AG10803 (cell line): ENCODE data around the gene FRMD4B.

Experiments used
- DNase-seq: peaks from one replicate; pipeline ENCODE4 v3.0.0; 2010; ENCODE audit warnings: low read depth
- H3K4me3 ChIP-seq: 2 replicates; pipeline ENCODE4 v1.5.1; 2011; ENCODE audit warnings: mild to moderate bottlenecking, low read length, control low read depth
- TF ChIP-seq, protein P1 (sequence below): conservative IDR thresholded peaks from 2 replicates; pipeline ENCODE4 v1.5.1; 2011; ENCODE audit warnings: mild to moderate bottlenecking, low read length, control low read depth, inconsistent platforms

FRMD4B gene

DNA sequence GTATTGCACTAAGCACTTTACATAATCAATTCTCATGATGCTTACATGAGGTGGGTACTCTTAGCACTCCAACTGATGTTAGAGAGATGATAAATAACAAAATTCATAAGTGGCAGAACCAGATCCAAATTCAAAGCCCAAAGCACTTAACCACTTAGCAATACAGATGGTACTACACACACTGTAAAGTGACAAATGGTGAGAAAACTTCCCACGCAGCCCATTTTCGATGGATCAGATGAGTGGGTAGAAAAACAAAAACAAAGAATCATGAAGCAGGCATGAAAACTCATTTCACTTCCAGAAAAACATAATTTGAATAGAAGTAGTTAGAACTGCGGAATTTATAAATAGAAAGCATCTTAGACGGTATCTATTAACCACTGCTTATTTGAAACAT is 66.2 kb downstream of the FRMD4B start:
- TF ChIP-seq, protein P1, sequence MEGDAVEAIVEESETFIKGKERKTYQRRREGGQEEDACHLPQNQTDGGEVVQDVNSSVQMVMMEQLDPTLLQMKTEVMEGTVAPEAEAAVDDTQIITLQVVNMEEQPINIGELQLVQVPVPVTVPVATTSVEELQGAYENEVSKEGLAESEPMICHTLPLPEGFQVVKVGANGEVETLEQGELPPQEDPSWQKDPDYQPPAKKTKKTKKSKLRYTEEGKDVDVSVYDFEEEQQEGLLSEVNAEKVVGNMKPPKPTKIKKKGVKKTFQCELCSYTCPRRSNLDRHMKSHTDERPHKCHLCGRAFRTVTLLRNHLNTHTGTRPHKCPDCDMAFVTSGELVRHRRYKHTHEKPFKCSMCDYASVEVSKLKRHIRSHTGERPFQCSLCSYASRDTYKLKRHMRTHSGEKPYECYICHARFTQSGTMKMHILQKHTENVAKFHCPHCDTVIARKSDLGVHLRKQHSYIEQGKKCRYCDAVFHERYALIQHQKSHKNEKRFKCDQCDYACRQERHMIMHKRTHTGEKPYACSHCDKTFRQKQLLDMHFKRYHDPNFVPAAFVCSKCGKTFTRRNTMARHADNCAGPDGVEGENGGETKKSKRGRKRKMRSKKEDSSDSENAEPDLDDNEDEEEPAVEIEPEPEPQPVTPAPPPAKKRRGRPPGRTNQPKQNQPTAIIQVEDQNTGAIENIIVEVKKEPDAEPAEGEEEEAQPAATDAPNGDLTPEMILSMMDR: no peak
- no peak overlapping the region for H3K4me3 ChIP-seq

DNA sequence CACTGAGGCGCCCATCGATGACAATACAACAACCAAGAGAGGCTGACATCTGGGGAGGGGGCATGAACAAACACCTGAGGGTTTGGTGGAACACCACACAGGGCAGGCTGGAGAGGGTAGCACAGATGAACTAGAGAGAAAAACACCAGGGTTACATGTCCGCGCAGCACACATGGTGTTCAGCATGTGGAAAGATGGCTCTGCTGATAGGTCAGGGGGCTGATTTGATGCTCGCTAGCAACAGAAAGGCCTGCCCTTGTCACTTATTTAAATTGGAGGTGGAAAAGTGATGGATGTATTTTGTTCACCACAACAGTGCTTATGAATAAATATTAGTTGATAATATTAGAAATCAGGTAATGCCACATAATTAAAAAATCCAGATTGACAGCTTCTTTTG is 67.5 kb downstream of the FRMD4B start:
- no peak overlapping the region for H3K4me3 ChIP-seq
- TF ChIP-seq, protein P1: no peak
- DNase-seq: no peak

More for the DNA sequence above, 66.2 kb downstream of the FRMD4B start:
- DNase-seq: no peak

DNA sequence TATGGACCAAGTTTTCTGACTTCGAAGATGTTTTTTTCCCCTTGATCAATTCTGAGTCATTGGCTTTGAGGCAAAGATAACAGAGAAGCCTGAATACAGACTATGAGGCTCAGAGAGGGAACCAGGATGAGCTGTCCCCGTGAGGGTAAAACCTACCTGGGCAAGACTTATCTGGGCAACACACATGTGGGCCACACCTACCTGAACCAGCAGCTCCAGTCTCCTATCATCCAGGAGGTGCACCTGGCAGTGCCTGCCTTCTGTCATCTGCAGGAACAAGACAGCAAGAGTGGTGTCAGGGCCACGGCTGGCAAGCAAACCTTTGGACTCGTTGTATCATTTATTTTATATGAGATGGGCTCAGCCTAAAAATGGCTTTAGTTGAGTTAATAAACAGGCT is 72.6 kb downstream of the FRMD4B start:
- no peak for DNase-seq
- no peak overlapping the region for H3K4me3 ChIP-seq

DNA sequence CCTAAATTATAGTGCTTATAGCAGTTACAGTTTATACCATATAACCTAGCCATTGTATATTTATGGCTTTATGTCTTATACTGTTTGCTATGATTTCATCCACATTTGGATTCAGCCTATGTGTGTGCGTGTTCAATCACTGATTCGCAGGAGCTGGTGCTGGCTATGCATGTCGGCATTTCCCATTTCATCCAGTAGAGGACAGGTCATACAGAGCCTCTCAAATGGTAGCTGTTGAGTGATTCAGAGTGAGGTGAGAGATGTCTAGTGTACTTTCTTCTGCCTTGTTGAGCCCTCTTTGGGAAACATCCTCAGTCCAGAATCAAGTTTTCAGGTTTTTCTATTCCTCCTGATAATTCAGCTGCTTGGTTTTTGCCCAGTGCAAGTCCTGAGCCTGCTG is 76.1 kb downstream of the FRMD4B start:
- no peak overlapping the region for H3K4me3 ChIP-seq
- TF ChIP-seq, protein P1: peak; percentile 48
- DNase-seq: peak; percentile 32

More for the DNA sequence above, 72.6 kb downstream of the FRMD4B start:
- TF ChIP-seq, protein P1: no peak

DNA sequence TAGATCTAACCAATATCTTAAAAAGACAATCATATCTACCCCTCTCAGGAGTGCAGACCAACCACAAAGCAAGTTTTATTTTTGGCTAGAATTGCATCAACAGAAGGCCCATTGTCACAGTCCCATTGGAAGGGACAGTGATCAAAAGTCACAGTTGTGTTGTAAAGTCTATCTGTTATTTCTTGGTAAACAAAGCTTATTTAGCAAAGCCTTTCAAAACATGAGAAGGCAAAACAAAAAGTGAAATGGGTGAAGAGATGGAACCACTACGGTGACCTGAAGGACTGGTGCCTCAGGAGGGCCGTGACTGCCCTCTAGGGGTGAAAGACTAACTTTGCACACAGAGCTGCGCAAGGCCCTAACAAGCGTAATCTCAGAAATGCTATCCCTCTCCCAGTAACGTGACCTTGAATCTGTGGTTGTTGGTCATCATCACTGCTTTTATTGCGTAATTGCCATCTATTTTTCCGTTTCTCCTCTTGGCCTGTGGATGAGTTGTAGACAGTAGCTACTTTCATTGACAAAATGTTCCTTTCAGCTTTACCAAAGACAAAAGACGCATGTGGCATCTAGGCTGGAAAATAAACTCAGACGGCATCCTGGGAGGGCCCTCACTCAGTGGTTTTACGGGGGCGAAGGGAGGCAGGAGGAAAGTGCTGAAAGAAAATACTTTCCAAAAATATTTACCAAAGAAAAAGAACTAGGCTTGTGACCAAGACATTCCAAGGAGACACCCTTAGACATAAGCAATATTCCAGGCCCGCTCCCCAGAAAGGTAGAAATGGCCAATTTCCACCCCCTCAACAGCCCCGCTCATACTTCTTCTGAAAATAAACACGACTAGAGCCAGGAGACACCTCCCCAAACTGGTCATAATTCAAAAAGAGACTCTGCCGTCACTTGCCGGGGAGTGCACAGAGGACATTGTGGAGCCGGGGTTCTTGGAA is 79.4 kb downstream of the FRMD4B start:
- peak; percentile 87 for DNase-seq
- no peak overlapping the region for H3K4me3 ChIP-seq
- TF ChIP-seq, protein P1: peak; percentile 97

DNA sequence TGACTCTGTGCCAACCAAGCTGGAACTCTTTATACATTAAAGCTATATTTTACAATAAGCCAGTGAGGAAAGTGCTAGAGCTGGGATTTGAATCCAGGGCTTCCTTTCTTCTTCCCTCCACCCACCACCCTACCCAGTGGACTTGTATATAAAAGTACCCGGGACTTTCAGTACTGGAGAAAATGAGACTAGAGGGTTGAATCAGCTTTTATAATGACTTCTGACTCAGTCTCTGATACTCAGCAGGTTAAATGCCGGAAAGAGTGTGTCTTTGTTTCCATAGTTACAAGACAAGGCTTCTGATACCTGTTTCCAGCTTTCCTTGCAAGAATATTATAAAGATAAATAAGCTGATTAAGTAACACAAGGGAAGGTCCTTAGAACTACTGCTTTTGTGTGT is 80.9 kb downstream of the FRMD4B start:
- H3K4me3 ChIP-seq: no peak overlapping the region
- no peak for DNase-seq
- TF ChIP-seq, protein P1: no peak

DNA sequence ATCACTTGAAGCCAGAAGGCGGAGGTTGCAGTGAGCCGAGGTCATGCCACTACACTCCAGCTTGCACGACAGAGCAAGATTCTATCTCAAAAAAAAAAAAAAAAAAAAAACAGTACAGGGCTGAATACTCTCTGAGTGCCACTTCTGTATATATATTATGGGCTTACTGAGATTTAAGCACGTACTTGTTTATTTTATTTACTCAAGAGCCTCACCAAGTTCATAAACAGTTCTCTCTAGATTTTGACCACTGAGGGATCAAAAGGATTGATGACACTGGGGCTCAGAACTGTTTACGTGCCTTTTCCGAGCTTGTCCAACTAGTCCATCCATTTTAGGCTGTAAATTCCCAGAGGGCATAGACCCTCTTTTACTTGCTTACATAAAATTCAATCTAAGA is 81.5 kb downstream of the FRMD4B start:
- TF ChIP-seq, protein P1: no peak
- DNase-seq: no peak
- H3K4me3 ChIP-seq: no peak overlapping the region
